Measurements from ENCODE around the gene THOC6.

THOC6 gene

DNA sequence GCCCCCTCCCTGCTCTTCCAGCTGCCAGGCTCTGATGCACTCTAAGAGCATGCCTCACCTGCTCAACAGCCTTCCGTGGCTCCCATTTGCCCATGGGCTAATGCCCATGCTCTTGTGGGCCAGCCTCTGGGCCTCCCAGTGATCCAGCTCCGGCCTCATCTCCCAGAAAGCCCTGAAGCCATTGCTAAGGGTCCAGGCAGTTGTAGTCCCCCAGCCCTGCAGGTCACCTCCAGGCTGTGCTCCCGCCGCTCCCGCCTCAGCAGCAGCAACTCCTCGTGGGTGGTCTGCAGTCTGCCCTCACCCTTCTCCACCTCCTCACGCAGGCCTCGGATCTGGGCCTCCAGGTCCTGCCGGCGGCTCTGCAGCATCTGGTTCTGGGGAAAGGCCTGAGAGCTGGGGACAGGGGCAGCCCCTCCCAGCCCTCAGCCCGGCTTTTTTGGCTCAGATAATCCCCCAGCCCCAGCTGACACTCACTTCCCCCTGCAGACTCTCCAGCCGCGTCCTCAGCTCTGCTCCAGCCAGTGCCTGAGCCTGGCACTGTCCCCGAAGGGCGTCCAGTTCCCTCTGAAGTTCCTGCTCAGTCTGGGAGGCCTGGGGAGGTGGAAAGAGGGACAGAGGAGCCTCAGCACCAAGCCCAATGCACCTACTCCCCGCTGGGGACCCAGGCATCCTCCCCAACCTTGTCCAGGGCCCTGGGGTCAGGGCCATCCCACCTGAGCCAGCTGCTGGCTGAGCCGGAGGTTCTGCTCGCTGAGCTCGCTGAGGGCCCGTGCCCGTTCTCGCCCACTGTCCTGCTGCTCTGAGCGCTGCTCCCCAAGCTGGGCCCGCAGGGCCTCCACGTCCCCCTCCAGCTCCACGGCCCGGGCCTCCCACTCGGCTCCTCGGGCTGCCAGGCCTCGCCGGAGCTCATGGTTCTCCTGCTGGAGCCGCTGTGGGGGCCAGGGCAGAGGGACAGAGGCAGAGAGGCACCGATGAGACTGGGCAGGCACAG, 6.7 kb downstream of the THOC6 start:
- no peak for DNase-seq (ENCODE audit: low read depth)
- TF ChIP-seq, protein P1, sequence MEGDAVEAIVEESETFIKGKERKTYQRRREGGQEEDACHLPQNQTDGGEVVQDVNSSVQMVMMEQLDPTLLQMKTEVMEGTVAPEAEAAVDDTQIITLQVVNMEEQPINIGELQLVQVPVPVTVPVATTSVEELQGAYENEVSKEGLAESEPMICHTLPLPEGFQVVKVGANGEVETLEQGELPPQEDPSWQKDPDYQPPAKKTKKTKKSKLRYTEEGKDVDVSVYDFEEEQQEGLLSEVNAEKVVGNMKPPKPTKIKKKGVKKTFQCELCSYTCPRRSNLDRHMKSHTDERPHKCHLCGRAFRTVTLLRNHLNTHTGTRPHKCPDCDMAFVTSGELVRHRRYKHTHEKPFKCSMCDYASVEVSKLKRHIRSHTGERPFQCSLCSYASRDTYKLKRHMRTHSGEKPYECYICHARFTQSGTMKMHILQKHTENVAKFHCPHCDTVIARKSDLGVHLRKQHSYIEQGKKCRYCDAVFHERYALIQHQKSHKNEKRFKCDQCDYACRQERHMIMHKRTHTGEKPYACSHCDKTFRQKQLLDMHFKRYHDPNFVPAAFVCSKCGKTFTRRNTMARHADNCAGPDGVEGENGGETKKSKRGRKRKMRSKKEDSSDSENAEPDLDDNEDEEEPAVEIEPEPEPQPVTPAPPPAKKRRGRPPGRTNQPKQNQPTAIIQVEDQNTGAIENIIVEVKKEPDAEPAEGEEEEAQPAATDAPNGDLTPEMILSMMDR (IDR thresholded peaks at IDR 0.05; ENCODE audit: insufficient read depth, low read depth, low read length, missing control alignments) = no peak
- H3K4me3 ChIP-seq (ENCODE audit: low read length) = no peak overlapping the region

DNA sequence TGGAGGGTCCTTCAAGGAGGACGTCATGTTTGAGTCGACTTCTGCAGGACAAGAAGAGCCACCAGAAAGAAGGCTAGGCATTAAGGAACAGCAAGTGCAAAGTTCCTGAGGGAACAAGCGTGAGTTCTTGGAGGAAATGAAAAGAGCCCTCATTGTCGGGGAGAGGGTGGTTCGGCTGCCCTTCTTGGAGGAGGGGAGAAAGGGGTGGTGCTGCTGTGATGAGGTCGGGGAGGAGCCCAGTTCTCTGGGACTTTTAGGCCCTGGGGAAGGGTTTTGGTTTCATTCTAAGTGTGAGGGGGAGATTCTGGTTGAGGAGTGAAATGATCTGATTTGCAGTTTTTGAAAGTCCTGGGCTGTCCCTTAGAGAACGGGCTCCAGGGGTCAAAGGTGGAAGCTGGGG, 8.8 kb downstream of the THOC6 start:
- TF ChIP-seq, protein P1 (IDR thresholded peaks at IDR 0.05; ENCODE audit: insufficient read depth, low read depth, low read length, missing control alignments) = no peak
- H3K4me3 ChIP-seq (ENCODE audit: low read length) = no peak overlapping the region
- no peak for DNase-seq (ENCODE audit: low read depth)

DNA sequence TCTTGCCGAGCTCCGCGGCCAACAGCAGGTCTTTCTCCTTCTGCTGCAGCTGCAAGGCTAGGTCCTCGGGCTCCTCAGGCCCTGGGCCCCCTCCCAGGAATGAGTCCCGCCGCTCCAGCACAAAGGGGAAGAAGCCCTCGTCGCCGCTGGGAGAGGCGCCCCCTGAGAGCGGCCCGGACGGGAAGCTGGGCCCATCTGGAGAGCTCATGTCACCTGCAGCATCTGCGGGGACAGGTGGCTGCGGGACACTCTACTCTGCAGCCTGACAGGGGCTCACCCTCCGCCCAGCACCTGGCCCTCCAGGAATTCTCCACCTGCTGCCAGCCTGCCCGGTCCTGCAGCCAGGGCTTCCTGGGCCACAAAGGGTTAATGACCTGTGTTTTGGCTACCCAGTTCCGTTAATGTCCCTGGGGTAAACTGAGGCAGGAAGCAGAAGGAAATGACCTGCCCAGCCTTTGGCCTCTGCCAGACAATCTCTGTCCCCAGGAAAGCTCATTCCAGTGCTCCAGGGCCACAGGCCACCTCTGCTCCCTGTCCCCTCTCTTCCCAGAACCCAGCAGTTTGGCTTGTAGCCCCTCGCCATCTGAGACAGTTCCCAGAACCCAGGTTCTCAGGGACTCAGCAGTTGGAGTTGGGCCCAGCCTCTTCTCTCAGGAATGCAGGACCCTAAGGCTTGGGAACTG, 11.6 kb downstream of the THOC6 start:
- TF ChIP-seq, protein P1 (IDR thresholded peaks at IDR 0.05; ENCODE audit: insufficient read depth, low read depth, low read length, missing control alignments) = no peak
- peak overlapping the region; percentile 61 for H3K4me3 ChIP-seq (ENCODE audit: low read length)
- no peak for DNase-seq (ENCODE audit: low read depth)

DNA sequence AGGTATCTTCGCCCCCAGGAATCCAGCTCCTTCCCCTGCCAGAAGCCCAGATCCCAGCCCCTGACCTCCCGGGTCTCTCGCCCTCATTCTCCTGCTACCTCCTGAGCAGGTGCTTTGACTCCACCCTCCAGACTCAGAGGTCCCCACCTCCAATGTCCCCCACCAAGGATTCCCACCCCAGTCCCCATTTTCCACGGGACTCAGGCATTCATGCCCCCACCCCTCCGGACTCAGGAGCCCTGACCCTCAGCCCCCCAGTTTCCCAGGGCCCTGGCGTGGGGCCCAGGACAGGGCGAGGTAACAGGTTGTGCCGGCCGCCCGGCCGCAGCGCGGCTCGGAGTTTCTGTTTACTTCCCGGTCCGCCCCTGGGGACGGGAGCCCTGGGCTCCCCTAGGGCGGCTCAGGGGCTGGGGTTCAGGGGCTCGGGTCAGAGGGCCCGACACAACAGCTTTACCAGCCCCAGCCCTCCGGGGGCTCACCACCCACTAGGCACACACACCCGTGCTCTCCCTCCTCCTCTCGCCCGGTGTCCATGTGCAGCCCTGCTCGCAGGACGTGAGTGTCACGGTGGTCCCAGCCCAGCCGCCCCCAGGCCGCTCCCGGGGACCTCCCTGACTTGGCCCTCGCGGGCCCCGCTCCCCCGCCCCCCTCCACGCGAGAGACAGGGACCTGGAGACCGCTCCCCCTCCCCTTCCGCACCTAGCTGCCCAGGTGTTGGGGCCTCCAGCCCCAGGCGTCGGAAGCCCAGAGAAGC, 12.3 kb downstream of the THOC6 start:
- peak overlapping the region; percentile 61 for H3K4me3 ChIP-seq (ENCODE audit: low read length)
- TF ChIP-seq, protein P1 (IDR thresholded peaks at IDR 0.05; ENCODE audit: insufficient read depth, low read depth, low read length, missing control alignments) = no peak

DNA sequence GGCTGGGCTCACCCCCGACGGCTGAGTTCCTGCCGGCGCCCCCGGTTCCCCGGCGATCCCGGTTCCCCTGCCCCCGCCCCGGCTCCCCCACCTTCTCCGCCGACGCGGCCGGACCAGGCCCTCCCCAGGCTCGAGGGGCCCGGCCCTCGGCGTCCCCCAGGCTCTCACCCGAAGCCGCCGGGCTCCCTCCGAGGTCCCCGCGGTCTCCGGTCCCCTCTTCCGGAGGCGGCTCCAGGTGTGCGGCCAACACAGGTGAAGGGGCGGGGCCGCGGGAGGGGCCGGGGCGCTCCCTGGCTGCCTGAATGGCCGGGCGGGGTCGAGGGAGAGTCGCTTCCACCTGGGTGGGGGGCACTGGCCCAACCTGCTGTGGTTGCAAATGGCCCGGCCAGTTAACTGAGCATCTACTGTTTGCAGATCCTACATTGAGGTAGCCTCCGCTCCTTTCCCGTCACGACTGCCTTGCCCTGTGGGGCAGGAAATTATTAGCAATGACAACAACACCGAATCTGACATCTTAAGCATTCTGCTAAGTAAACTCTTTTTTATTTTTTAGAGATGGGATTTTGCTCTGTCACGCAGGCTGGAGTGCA, 13.0 kb downstream of the THOC6 start, which contains the start of gene BICDL2:
Gene BICDL2 (minus strand): TSS at position 219 of the 590 bp plus-strand sequence. CDS start 1,448 bp downstream, outside the sequence.
- no peak for DNase-seq (ENCODE audit: low read depth)
- TF ChIP-seq, protein P1 (IDR thresholded peaks at IDR 0.05; ENCODE audit: insufficient read depth, low read depth, low read length, missing control alignments) = no peak
- H3K4me3 ChIP-seq (ENCODE audit: low read length) = peak within 1 kb of the TSS; percentile 61

More for the DNA sequence above, 12.3 kb downstream of the THOC6 start:
- no peak for DNase-seq (ENCODE audit: low read depth)

DNA sequence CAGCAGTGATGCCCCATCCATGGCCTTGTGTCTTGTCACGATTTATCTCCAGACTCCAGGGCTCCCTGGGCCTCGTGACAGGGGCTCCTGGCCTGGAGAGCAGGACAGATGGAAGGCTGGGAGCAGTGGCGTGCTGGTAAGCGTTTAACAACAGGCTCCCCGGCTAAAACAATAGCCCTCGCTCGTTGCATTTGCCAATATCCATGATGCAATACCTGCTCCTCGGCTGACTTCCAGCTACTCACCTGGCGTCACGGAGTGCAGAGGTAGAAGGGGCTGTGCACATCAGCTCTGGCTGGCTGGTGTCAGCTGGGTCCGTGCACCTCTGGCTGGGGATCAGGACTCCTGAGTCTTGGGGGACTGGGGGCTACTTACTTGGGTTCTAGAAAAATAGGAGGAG, 14.4 kb downstream of the THOC6 start:
- no peak overlapping the region for H3K4me3 ChIP-seq (ENCODE audit: low read length)
- TF ChIP-seq, protein P1 (IDR thresholded peaks at IDR 0.05; ENCODE audit: insufficient read depth, low read depth, low read length, missing control alignments) = no peak
- DNase-seq (ENCODE audit: low read depth) = peak; percentile 90

Measured in epithelial cell of esophagus (primary cell).